Left lung (tissue), 10 donors: Measurements from ENCODE around the gene ZNF536. TPM values are rescaled to one million over a fixed set of nuclear protein-coding genes. Genes with fewer than 3 reads are reported as not detected.

Experiments
- ATAC-seq: fragments of 200-7000 bp; cut with Tn5 transposase; one replicate; pipeline ENCODE4 v1.9.1; 2020; ENCODE audit warnings: moderate library complexity
- DNase-seq, 4 donors: peaks; one replicate each; pipeline ENCODE4 v3.0.0-alpha.2; 2013 to 2020
- H3K27ac ChIP-seq, 2 donors: fragments of 200-600 bp; sonication (generic) in 1 of 2; one replicate each; pipeline versions ENCODE4 v1.5.0 to v1.8.0; 2020 to 2021
- H3K27me3 ChIP-seq, 2 donors: fragments of 200-600 bp; sonication (generic) in 1 of 2; one replicate each; pipeline versions ENCODE4 v1.5.0 to v1.8.0; 2020 to 2021
- H3K36me3 ChIP-seq, 2 donors: fragments of 200-600 bp; sonication (generic) in 1 of 2; one replicate each; pipeline versions ENCODE4 v1.5.0 to v1.8.0; 2020 to 2021
- H3K4me1 ChIP-seq, 2 donors: fragments of 200-600 bp; one replicate each; pipeline ENCODE4 v1.8.0; 2021
- H3K4me3 ChIP-seq, 2 donors: fragments of 200-600 bp; sonication (generic) in 1 of 2; one replicate each; pipeline versions ENCODE4 v1.5.0 to v1.8.0; 2020 to 2021; ENCODE audit warnings: mild to moderate bottlenecking in 1 of 2
- H3K9me3 ChIP-seq, 2 donors: fragments of 200-600 bp; sonication (generic) in 1 of 2; one replicate each; pipeline versions ENCODE4 v1.5.0 to v1.8.0; 2020 to 2021
- intact Hi-C, 2 donors: fragments of 100-400 bp; cut with DNase I; formaldehyde crosslinking; loops; one replicate each; pipeline versions ENCODE4 v1.11.2 to v1.14.2; 2022
- polyA plus RNA-seq, 6 donors: library from polyadenylated mRNA; unstranded; fragments of 120-200 nt; gene quantifications; one replicate each; pipeline ENCODE4 v1.2.1, GENCODE V29; 2013; ENCODE audit not compliant: insufficient read length in 6 of 6
- total RNA-seq, 2 donors: library from RNA; stranded (reverse); fragmentation: NEBNext Ultra II Directional; extraction: Animal tissue kit (Norgen Biotek cat#: 25700); gene quantifications; one replicate each; pipeline ENCODE4 v1.2.1, GENCODE V29; 2021
- TF ChIP-seq, protein P1 (sequence below), 2 donors: fragments of 200-600 bp; sonication (generic) in 1 of 2; IDR thresholded peaks; one replicate each; pipeline versions ENCODE4 v1.5.0 to v1.8.0; 2021; ENCODE audit warnings: antibody characterized with exemption in 2 of 2
- donor health status: DM: no; HTN: yes; CAD: no.
- donor health status: DM: no; HTN: no; CAD: no.

ZNF536 gene
- total and polyA plus RNA-seq, 8 donors, result 0.50 to 6.5 (median 3.6) TPM

GRCh38 chr19:30523791-30524190, 151.6 kb downstream of the ZNF536 start:
- Histone ChIP-seq H3K9me3 (no peaks in the 10 kb centered on the region), H3K4me3 (no peak overlapping the region), H3K4me1 (no peaks in the 10 kb centered on the region), H3K27ac (no peak overlapping the region), H3K27me3 (peaks cover 0 to 13% of the 10 kb centered on the region in 2 donors), H3K36me3 (no peaks in the 10 kb centered on the region)
- TF ChIP-seq, protein P1, sequence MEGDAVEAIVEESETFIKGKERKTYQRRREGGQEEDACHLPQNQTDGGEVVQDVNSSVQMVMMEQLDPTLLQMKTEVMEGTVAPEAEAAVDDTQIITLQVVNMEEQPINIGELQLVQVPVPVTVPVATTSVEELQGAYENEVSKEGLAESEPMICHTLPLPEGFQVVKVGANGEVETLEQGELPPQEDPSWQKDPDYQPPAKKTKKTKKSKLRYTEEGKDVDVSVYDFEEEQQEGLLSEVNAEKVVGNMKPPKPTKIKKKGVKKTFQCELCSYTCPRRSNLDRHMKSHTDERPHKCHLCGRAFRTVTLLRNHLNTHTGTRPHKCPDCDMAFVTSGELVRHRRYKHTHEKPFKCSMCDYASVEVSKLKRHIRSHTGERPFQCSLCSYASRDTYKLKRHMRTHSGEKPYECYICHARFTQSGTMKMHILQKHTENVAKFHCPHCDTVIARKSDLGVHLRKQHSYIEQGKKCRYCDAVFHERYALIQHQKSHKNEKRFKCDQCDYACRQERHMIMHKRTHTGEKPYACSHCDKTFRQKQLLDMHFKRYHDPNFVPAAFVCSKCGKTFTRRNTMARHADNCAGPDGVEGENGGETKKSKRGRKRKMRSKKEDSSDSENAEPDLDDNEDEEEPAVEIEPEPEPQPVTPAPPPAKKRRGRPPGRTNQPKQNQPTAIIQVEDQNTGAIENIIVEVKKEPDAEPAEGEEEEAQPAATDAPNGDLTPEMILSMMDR (IDR thresholded peaks at IDR 0.05), result no peak
- no peak for ATAC-seq
- intact Hi-C loops, result no loop called here
- DNase-seq, result no peak

GRCh38 chr19:30525383-30525782, 153.2 kb downstream of the ZNF536 start:
- TF ChIP-seq, protein P1 (IDR thresholded peaks at IDR 0.05), result no peak
- intact Hi-C loops, result no loop called here

GRCh38 chr19:30528919-30529318, 156.7 kb downstream of the ZNF536 start:
- no peak for ATAC-seq
- intact Hi-C loops, result no loop called here
- no peak for DNase-seq

More at GRCh38 chr19:30525383-30525782, 153.2 kb downstream of the ZNF536 start:
- H3K27me3 ChIP-seq, result peaks cover 0 to 13% of the 10 kb centered on the region in 2 donors
- no peaks in the 10 kb centered on the region for H3K36me3 ChIP-seq
- H3K4me1 ChIP-seq, result no peaks in the 10 kb centered on the region
- no peaks in the 10 kb centered on the region for H3K9me3 ChIP-seq
- no peak overlapping the region for H3K4me3 ChIP-seq
- DNase-seq (no peak), ATAC-seq (no peak)
- no peak overlapping the region for H3K27ac ChIP-seq

DNA sequence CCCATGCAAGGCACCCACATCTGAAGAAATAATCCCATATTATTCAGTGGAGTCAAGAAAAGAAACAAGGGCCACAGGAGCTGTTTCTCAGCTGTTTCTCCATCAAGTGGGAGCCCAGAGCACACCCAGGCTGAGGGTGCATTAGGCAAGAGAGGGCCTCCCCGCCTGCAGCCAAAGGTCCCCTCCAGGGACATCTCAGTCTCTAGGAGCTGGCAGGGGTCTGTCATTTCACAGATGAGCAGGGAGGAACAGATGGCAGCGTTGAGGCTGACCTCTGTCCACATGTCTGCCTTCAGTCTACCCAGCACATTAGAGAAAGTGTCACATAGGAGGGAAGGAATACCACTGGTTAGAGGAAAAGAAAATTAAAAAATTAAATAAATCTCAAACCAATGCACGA, 157.7 kb downstream of the ZNF536 start:
- DNase-seq, result no peak
- no peak overlapping the region for H3K27ac ChIP-seq
- no peak for ATAC-seq
- no peaks in the 10 kb centered on the region for H3K27me3 ChIP-seq
- H3K4me3 ChIP-seq, result no peak overlapping the region
- intact Hi-C loops, result no loop called here
- H3K36me3 ChIP-seq, result no peaks in the 10 kb centered on the region
- H3K9me3 ChIP-seq, result no peaks in the 10 kb centered on the region
- TF ChIP-seq, protein P1 (IDR thresholded peaks at IDR 0.05), result no peak
- no peaks in the 10 kb centered on the region for H3K4me1 ChIP-seq

More at GRCh38 chr19:30528919-30529318, 156.7 kb downstream of the ZNF536 start:
- H3K4me3 ChIP-seq, result no peak overlapping the region
- TF ChIP-seq, protein P1 (IDR thresholded peaks at IDR 0.05), result no peak
- no peaks in the 10 kb centered on the region for H3K4me1 ChIP-seq
- H3K9me3 ChIP-seq, result no peaks in the 10 kb centered on the region
- H3K36me3 ChIP-seq, result no peaks in the 10 kb centered on the region
- H3K27ac ChIP-seq, result no peak overlapping the region
- H3K27me3 ChIP-seq, result peaks cover 0 to under 1% of the 10 kb centered on the region in 2 donors

DNA sequence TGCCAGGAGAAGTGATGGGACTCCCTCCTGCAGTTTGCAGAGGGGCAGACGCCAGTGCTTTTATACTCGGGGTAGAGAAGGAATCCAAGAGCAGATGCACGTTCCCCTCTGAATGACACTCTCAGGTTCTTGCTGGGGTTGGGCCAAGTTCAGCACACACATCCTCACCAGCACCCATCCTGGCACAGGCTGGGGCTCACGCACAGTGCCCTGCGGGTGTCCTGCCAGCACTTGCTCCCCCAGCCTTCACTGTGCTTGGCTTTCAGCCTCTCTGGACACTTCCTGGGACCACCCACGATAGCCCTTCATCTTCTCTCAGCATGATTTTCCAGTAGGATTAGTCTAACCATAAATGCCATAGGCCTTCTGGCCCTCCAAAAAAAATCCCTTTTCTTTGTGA, 158.6 kb downstream of the ZNF536 start:
- no peak overlapping the region for H3K27ac ChIP-seq
- H3K9me3 ChIP-seq, result no peaks in the 10 kb centered on the region
- H3K36me3 ChIP-seq, result no peaks in the 10 kb centered on the region
- ATAC-seq (no peak), DNase-seq (no peak)
- no peak overlapping the region for H3K4me3 ChIP-seq
- TF ChIP-seq, protein P1 (IDR thresholded peaks at IDR 0.05), result no peak
- intact Hi-C loops, result no loop called here
- H3K4me1 ChIP-seq, result no peaks in the 10 kb centered on the region
- peaks cover 0 to 1% of the 10 kb centered on the region in 2 donors for H3K27me3 ChIP-seq
